ENCODE results near the gene GUCA1C.

GRCh38 chr3:108862865-108863798 is 90.5 kb downstream of the GUCA1C start:
- TF ChIP-seq EZH2 (optimal IDR thresholded peaks at IDR 0.05; ENCODE audit: low read depth, low read length) (no peak), CTCF (IDR thresholded peaks at IDR 0.05; ENCODE audit: low read length) (no peak), EZH2phosphoT487 (IDR thresholded peaks at IDR 0.05; ENCODE audit: low read length) (no peak)
